DMS 273 treated with DMSO at 0.1 percent for 48 hours (cell line): Measurements from ENCODE around the gene SHISA7.
A peak's percentile ranks its signal among the peaks of the same experiment; 100 is the strongest.
"Not testable (repeated sequence)": the region's sequence is repeated elsewhere in the genome, so short reads cannot be mapped to it uniquely, and the experiment has no call there.

Source experiments
- DNase-seq: peaks from one replicate; lab custom pipeline; 2025; lab: John Stamatoyannopoulos, UW

SHISA7 gene

DNA sequence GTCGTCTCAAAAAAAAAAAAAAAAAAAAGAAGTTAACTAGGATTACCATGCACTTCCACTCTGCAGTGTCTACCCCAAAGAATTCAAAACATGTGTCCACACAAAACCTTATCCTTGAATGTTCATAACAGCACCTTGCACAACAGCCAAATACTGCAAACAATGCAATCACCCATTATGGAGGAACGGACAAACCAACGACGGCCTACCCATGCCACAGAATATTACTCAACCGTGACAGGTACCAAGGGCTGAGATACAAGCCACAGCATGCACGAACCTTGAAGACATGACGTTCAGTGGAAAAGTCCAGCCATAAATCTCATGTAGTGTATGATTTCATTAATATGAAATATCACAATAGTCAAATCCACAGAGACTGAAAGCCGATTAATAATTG lies 3.0 kb upstream of the SHISA7 start:
- no peak for DNase-seq

DNA sequence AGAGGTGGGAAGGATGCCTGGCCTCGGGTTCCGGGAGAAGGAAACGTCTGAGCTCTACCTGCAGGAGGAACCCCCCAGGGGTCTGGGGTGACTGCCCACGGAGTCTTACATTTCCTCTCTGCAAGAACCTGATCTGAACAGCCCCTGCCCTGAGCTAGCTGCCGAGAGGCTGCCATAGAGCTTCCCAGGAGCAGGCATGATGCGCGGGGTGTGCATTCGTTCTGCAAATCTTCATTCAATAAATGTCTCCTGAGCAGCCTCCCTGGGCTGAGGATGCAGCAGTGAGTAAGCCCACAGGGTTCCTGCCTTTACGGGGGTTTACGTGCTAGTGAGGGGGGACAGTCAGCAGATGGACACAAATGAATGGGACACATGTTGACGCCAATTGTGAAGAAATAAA lies 1.5 kb upstream of the SHISA7 start:
- no peak for DNase-seq

DNA sequence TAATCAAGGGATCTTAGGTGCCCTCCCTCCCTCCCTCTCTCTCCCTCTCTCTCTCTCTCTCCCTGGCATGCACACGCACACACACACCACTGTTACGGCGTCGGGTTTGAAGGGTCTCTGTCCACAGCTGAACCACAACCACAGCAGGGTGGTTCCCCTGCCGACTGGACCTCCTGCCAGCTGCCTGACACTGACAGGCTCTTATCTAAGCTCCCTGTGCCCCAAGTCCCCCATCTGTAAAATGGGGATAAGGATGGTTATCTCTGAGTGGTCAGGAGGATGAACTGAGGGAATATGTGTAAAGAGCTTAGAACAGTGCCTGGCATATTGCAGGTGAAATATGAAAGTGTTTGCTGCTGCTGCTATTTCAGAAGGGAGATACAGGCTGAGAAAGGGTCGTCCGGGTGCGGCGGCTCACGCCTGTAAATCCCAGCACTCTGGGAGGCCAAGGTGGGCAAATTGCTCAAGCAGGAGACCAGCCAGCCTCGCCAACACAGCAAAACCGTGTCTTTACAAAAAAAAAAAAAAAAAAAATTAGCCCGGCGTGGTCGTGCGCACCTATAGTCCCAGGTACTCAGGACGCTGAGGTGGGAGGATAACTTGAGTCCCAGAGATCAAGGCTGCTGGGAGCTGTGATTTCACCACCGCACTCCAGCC lies 852 bp upstream of the SHISA7 start:
- no peak for DNase-seq

DNA sequence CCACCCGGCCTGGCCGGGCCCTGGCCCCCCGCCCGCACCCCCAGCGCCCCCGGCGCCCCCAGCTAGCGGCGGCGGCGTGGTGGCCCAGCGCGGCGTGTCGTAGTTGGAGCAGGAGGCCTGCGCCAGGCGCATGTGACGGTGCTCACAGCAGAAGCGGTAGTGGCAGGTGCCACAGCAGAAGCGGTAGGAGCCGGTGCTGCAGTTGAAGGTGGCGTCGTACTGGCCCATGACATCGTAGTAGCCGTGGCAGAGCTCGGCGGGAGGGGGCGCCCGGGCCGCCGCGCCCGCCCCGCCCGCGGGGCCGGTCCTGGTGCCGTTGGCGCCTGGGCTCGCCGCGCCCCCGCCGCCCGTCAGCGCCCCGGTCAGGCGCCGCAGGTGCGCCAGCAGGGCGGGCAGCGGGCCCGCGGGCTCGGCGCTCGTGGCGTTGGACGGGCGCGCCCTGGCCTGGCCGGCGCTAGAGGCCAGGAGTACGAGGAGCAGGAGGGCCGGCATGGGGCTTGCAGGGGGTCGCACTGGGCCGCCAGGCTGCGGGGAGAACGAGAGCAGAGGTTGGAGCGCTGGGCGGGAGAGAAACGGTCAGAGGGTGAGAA lies 633 bp downstream of the SHISA7 start:
- no peak for DNase-seq

DNA sequence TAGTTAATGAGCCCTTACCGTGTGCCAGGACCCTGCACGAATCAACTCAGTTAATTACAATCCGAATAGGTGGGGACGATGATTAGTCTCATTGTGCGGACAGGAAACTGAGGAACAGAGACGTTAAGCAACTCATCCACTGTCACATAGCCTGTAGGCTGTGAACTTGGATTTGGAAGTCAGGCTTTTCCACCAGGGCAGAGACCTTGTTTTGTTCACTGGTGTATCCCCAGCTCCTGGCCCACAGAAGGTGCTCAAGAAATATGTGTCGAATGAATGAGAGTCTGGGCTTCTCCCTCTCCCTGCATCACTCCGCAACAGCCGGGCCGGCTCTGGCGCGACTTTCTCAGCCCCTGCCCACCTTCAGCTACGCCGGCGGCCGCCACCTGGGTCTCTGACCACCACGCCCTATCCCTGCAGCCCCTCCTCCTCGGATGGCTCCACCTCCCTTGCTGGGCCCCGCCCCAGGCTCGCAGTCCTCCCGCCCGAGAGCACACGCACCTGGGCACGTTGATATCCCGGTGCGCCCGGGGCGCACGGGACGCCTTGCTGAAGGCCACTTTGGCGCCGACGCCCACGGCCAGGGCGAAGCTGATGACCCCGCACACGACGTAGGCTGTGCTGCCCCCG lies 1.3 kb downstream of the SHISA7 start:
- no peak for DNase-seq

DNA sequence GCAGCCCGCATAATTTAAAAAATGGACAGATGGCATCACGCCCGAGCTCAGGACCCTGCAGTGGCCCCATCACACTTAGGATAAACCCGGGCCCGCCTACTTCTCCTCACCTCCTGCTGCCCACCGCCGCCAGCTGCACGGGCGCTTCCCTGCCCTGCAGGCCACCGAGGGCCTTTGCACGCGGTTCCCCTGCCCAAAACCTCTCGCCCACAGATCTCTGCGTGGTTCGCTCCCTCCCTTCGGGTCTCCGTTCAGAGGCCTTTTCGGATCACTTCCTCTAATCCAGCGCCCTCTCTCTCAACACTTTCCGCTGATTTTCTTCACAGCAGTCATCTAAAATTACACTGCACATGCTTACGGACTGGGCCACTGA lies 1.8 kb downstream of the SHISA7 start:
- no peak for DNase-seq

DNA sequence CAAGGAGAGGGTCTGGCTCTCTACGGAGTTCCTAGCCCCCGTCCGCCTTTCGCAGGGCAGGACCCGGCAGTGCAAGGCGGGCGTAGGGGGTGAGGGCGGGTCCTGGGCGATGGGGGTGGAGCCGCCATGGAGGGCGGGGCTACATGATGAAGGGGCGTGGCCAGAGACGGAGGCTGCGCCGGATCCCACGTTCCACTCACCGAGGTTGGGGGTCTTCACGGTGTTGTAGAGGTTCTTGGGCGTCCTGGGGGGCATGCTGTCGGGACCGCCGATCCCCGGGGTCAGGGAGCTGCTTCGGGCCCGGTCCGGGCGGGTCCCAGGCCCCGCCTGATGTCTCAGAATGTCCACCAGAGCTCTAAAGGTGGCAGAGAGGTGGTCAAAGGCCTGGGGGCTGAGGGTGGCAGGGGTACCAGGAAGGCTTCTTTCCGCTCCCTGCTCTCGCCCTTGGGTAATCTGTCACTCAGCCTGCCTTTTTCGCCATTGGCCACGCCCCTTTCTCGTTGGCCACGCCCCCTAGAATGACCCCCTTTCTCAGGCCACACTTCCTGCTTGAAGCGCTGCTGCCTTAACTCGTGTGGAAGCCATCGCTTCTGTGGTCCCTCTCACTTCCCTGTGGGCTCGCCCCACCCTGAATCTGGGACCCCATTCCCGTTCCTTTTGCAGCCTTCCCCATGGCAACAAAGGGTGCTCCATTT lies 2.5 kb downstream of the SHISA7 start:
- DNase-seq: no peak

DNA sequence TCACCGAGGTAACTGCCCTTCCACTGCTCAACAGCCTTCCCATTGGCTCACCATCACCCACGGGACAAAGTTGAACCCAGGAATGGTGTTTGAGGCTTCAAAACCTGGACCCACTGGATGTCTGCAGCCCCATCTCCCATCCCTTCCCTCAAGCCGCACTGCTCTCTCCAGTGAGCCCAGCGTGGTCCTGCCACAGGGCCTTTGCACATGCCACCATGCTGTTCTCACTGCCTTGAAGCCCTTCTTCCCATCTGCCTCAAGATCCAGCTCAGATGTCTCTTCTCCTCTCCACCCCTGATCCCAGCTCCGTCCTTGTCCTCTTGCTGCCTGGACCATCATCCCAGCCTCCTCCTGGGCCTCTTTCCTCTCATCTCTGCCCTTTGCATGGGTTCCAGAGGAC lies 4.0 kb downstream of the SHISA7 start:
- no peak for DNase-seq

DNA sequence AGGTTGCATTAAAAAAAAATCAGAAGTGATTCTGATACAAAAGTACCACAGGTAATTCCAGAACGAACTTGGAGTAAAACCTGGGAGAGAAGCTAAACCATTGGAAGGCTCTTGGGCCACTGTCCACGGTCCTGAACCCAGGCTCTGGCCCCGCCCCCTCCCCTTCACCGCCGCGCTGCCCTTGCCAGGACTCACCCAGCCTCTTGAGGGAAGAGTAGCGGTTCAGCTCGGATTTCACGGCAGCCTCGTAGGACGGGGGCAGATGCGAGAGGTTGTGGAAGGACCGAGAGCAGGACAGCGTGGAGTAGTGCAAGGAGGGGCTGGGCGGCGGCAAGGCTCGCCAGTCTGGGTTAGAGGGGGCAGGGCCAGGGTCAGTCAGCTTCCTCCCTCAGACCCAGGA lies 5.7 kb downstream of the SHISA7 start:
- peak; percentile 28 for DNase-seq

DNA sequence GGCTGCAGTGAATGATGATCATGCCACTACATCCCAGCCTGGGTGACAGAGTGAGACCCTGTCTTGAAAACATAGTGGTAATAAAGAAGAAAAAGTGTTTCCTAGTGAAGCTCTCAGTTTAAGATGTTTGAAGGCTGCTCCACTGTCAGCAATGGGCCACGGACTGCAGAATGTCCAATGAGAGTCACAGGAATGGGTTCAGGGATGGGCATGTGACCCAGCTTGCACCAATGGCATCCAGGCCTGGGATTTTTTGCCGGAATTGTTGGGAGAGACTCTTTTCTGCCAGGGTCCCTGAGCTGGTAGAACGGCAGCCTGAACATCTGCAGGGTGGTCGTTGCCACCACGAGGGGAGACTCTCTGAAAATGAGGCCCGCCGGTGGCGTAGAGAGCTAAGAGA lies 6.3 kb downstream of the SHISA7 start:
- no peak for DNase-seq

DNA sequence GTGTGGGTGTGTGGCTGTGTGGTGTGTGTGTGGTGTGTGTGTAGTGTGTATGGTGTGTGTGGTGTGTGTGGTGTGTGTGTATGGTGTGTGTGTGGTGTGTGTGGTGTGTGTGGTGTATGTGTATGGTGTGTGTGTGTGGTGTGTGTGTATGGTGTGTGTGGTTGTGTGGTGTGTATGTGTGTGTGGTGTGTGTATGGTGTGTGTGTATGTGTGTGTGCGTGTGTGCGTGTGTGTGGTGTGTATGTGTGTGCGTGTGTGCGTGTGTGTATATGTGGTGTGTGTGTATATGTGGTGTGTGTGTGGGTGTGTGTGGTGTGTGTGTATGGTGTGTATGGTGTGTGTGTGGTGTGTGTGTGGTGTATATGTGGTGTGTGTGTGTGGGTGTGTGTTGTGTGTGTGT lies 8.1 kb downstream of the SHISA7 start:
- no peak for DNase-seq

DNA sequence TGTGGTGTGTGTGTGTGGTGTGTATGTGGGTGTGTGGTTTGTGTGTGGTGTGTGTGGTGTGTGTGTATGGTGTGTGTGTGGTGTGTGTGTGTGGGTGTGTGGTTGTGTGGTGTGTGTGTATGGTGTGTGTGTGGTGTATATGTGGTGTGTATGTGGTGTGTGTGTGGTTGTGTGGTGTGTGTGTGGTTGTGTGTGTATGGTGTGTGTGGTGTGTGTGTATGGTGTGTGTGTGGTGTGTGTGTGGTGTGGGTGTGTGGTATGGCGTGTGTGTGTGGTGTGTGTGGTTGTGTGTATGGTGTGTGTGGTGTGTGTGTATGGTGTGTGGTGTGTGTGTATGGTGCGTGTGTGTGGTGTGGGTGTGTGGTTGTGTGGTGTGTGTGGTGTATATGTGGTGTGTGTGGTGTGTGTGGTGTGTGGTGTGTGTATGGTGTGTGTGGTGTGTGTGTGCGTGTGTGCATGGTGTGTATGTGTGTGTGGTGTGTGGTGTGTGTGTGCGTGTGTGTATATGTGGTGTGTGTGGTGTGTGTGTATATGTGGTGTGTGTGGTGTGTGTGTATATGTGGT lies 8.7 kb downstream of the SHISA7 start:
- no peak for DNase-seq

DNA sequence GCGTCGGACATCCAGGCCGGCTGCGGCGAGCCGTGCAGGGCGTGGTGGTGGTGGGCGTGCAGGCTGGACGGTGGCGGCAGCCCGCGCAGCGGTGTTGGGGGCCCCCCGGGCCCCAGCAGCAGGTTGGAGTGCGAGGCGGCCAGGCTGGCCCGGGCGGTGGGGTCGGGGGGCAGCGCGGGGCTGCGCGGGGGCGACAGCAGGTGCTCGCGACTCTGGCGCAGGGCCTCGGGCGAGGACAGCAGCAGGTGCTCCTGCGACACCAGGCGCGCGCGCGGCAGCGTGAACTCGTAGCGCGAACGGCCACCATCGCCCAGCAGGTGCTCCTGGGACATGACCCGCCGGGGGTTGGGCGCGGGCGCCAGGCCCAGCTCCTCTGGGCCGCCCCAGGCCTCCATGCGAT lies 9.8 kb downstream of the SHISA7 start:
- no peak for DNase-seq

DNA sequence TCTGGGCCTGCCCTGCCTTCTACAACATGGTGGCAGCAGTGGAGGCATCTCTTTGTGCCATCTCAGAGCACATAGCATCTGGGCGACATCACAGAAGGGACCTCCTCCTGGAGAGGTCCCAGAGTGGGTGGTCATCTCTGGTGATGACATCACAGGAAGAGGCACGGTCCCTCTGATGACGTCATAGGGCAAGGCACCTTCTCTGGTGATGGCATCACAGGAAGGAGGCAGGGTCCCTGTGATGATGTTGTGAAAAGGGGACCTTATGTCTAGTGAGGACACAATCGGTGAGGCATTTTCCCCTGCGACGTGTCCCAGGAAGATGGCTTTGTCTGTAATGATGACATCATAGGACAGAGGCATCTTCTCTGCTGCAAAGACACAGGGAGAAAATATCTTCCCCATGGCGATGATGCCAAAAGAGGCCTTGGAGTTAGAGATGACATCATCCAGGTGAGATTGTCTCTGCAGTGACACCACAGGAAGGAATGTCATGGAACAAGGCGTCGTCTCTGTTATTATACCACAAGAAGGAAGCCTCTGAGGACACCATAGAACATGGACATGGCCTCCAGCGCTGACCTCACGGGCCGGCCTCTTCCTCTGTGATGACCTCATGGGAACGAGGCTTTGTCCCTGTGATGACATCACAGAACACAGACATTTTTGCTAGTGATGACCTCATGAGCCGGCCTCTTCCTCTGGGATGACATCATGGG lies 10.7 kb downstream of the SHISA7 start:
- DNase-seq: no peak

DNA sequence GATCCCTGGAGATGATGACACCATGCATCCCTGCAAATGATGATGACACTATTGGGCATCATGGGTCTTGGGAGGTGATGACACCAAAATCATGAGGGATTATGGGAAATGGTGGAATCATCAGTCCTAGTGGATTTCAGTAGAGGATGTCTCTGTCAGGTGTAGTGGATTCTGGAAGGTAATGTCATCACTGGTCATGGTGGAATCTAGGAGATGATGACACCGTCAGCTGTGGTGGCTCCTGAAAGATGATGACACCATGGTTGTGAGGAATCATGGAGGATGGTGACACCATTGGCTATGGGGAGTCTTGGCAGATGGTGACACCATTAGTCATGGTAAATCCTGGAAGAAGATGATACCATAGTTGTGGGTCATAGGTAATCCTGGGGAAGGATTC lies 11.9 kb downstream of the SHISA7 start:
- no peak for DNase-seq

DNA sequence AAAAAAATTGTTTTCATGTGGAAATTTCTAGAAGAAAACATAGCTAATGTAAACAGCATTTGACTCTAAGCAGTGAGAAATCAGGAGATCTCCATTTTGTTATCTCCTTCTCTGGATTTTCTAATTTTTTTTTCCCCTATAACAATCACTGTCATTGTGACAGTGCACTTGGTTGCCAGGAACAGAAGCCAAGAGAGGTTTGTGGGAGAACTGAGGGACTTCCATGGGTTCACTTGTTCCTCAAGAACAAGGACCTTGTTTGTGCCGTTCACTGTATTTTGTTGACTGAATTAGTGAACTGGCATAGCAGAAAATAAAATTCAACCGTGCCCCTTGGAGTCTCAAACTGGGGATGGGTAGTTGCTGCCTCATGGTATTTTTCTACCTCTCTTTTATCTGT lies 17.1 kb downstream of the SHISA7 start:
- no peak for DNase-seq

DNA sequence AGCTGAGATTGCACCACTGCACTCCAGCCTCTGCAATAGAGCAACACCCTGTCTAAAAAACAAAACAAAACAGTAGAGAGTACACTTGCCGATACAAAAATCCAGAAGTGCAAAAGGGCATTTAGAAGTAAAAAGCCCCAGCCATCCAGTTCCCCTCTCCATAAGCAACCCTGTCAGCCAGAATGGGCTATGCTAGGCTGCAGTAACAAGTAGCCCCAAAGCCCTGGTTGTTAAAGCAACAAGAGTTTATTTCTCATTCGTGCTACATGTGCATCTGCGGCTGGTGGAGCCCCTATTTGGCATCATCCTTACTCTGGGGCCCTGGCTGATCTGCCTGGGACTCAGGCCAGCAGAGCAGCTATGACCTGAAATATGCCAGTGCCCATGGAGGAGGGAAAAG lies 18.6 kb downstream of the SHISA7 start:
- DNase-seq: no peak

DNA sequence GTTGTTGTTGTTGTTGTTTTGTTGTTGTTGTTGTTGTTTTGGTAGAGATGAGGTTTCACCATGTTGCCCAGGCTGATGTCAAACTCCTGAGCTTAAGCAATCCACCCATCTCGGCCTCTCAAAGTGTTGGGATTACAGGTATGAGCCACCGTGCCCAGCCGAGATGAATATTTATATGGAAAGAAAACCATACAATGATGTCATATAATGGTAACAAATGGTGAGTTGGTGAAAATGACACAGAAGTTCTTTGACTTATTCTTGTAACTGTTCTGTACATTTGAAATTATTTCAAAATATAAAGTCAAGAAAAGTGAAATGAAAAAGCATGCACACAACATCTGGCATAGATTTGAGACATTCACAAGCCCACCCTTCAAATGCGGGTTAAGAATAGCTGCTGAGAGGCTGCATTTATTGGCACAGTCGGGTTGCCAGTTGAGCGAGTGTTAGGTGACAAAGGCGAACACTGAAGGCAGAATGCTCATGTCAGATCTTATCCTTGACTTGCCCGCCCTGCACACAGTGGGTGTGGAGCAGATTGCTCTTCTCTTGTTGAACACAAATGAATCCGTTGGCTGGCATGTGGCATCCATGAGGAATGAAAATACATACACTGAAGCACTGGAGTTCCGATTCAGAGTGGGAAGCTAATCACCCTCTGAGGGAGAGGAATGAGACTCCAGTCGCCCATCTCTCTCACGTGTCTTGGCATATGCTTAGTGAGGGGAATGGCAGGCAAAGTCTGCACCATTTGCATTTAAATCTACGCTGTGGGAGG lies 19.7 kb downstream of the SHISA7 start:
- DNase-seq: no peak

DNA sequence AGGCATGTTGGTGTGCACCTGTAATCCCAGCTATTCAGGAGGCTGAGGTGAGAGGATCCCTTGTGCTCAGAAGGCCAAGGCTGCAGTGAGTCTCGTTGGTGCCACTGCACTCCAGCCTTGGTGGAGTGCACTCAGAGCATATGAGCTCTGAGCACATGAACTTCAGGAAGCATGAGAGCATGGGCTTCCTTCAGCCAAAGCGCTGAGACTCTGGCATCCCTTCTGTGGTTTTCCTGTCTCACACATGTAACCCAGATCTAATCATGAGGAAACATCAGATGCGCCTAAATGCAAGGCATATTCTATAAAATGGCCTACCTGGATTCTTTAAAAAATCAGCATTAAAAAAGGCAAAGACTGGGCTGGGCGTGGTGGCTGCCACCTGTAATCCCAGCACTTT lies 21.8 kb downstream of the SHISA7 start:
- DNase-seq: not testable (repeated sequence)

DNA sequence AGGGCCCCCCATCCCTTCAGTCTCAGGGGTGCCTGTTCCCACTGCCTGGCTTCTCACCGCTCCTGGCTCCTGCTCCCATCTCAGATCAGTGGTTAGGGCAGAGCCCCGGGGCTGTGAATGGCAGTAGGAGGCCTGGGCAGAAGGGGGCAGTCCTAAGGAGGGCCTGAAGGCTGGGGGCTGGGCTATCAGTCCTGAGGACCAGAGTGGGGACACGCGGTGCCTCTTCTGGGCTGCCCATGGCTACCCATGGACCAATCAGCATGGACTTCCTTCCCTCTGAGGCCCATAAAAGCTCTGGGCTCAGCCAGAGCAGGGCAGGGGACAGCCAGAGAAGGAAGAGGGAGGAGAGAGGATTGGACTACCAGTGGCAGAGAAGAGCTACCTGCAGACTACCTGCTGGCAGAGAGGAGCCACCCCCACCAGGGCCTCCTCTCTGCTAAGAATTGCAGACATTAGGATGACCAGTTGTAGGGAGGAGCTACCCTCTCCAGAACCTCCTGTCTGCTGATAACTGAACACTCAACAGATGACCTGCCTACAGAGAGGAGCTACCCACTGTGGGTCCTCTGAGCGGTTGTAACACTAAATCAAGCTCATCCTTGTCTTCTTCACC lies 23.4 kb downstream of the SHISA7 start:
- no peak for DNase-seq

DNA sequence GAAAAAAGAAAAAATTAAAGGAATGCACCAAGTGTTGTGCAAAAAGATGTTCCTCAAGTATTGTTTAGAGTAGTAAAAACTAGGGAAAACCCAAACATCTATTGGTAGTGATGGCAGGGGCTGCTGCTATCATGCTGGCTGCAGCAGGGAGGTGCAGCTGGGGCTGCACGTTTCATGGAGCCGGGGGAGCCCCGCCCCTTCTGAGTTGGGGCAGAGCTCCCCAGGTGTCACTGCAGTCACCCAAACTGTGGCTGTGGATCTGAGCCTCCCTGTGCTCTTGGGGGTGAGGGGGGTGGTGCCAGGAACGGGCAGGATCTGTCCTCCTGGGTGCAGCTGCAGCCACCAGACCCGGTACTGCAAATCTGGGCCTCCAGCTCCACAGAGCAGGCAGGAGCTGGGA lies 24.0 kb downstream of the SHISA7 start:
- DNase-seq: no peak
